Ishikawa (cell line): ENCODE data around the gene PRSS33.

ENCODE experiments used
- CEBPB ChIP-seq: IDR thresholded peaks from 2 replicates; pipeline ENCODE4 v1.6.1; 2012
- CREB1 ChIP-seq: IDR thresholded peaks from 2 replicates; pipeline ENCODE4 v1.6.1; 2012; ENCODE audit warnings: low read depth
- EGR1 ChIP-seq: IDR thresholded peaks from 2 replicates; pipeline ENCODE4 v1.6.1; 2012
- EP300 ChIP-seq: IDR thresholded peaks from 2 replicates; pipeline ENCODE4 v1.6.1; 2012; ENCODE audit warnings: borderline replicate concordance
- FOXM1 ChIP-seq: IDR thresholded peaks from 2 replicates; pipeline ENCODE4 v1.6.1; 2012; ENCODE audit warnings: low read depth, borderline replicate concordance
- NFIC ChIP-seq: IDR thresholded peaks from 2 replicates; pipeline ENCODE4 v1.6.1; 2012
- RAD21 ChIP-seq: IDR thresholded peaks from 2 replicates; pipeline ENCODE4 v1.6.1; 2012; ENCODE audit warnings: low read depth
- REST ChIP-seq: IDR thresholded peaks from 2 replicates; pipeline ENCODE4 v1.6.1; 2012; ENCODE audit warnings: low read depth, mild to moderate bottlenecking
- TAF1 ChIP-seq: IDR thresholded peaks from 2 replicates; pipeline ENCODE4 v1.6.1; 2012; ENCODE audit warnings: low read depth, mild to moderate bottlenecking
- TCF12 ChIP-seq: IDR thresholded peaks from 2 replicates; pipeline ENCODE4 v1.6.1; 2012; ENCODE audit warnings: low read depth
- TEAD4 ChIP-seq: IDR thresholded peaks from 2 replicates; pipeline ENCODE4 v1.6.1; 2012
- YY1 ChIP-seq: IDR thresholded peaks from 2 replicates; pipeline ENCODE4 v1.6.1; 2012; ENCODE audit warnings: low read depth
- ZBTB7A ChIP-seq: IDR thresholded peaks from 2 replicates; pipeline ENCODE4 v1.6.1; 2012; ENCODE audit warnings: low read depth
- TF ChIP-seq, protein P1 (sequence below): IDR thresholded peaks from 2 replicates; pipeline ENCODE4 v1.6.1; 2012
- TF ChIP-seq, protein P2 (sequence below): IDR thresholded peaks from 2 replicates; pipeline ENCODE4 v1.6.1; 2012

The PRSS33 gene

DNA sequence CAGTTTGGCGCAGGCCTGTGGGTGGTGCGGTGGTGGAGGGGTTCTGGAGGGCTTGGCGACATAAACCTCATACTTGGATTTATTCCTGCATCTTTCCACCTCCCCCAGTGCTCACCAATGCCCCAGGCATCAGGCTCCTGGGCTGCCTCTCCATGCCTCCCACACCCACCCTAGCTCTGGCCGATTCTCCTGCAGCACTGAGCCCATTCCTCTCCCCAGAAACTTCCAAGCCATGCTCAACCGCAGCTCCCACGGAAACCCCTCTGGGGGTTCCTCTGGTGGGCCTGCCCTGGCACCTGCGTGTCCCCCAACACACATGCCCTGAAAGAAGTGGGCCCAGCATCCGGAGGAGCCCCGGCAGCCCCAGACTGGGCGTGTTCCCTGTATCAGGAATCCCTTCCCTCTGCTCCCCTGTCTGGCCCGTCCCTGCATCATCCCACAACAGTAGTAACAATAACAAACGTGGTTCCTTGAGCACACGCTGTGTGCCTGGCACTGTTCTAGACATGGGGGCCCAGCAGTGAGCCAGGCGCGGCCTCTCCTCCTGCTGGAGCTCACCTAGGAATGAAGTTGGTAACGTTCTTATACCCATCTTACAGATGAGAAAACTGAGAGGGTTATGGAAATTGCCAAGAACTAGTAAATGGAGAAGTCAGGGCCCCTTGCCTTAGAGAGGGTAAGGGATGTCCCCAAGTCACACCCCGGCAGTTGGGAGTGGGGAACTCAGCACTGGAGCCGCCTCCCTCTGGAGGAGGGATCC is 32.0 kb upstream of the PRSS33 start:
- TF ChIP-seq, protein P1, sequence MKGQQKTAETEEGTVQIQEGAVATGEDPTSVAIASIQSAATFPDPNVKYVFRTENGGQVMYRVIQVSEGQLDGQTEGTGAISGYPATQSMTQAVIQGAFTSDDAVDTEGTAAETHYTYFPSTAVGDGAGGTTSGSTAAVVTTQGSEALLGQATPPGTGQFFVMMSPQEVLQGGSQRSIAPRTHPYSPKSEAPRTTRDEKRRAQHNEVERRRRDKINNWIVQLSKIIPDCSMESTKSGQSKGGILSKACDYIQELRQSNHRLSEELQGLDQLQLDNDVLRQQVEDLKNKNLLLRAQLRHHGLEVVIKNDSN = no peak
- no peak for TF ChIP-seq NFIC
- no peak for TF ChIP-seq TCF12
- no peak for TF ChIP-seq TAF1
- no peak for TF ChIP-seq YY1
- TF ChIP-seq EGR1 = no peak
- no peak for TF ChIP-seq REST
- TF ChIP-seq TEAD4 = no peak
- TF ChIP-seq EP300 = no peak
- no peak for TF ChIP-seq CREB1
- TF ChIP-seq RAD21 = no peak
- no peak for TF ChIP-seq ZBTB7A
- TF ChIP-seq FOXM1 = no peak
- TF ChIP-seq, protein P2, sequence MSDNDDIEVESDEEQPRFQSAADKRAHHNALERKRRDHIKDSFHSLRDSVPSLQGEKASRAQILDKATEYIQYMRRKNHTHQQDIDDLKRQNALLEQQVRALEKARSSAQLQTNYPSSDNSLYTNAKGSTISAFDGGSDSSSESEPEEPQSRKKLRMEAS = no peak
- no peak for TF ChIP-seq CEBPB

DNA sequence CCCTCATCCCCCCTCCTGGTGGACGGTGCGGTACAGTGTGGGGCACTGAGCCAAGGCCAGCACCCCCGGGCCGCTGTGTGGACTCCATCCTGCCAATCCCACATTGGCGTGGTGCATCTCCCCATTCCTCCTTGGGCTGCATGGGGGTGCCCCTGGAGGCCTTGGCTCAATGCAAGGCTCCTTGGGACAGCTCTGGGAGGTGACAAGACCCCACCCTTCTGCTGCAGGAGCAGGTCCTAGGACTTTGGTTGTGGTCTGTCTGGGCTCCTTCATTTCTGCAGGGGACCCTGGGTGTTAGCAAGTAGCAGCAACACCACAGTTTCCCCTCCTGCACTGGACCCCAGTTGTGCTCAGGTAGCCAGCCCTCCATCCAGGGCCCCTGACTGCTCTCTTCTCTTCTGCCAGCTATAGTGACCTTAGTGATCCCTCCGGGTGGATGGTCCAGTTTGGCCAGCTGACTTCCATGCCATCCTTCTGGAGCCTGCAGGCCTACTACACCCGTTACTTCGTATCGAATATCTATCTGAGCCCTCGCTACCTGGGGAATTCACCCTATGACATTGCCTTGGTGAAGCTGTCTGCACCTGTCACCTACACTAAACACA is 31.0 kb upstream of the PRSS33 start:
- no peak for TF ChIP-seq CEBPB
- TF ChIP-seq, protein P1 = no peak
- TF ChIP-seq CREB1 = no peak
- no peak for TF ChIP-seq ZBTB7A
- TF ChIP-seq TEAD4 = no peak
- TF ChIP-seq EGR1 = no peak
- no peak for TF ChIP-seq YY1

GRCh38 chr16:2817340-2818271 is 30.2 kb upstream of the PRSS33 start:
- 0 out of 2 replicates have a peak, but pooled peaks have one; percentile 17 for TF ChIP-seq EGR1
- TF ChIP-seq, protein P1 = no peak

DNA sequence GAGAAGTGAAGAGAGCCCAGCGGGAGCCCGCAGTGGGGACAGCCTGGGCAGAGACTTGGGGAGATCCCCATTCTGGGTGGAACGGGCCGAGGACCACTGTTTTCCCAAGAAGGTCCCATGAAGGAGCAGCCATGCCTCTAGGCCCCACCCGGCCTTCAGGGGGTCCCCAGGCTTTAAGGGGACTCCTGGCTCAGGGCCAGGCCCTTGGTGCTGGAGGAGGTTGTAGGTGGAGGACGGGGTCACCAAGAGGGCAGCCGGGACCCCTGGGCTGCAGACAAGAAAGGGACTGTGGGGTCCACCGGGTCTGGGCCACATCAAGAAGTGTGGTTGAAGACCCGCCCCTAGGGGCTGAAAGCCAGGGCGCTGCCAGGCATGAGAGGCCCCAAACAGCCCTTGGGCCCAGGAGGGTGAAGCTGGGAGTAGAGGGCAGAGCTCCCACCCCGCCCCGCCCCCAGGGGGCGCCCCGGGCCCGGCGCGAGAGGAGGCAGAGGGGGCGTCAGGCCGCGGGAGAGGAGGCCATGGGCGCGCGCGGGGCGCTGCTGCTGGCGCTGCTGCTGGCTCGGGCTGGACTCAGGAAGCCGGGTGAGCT is 29.5 kb upstream of the PRSS33 start, which contains the start of gene PRSS21:
TSS of gene PRSS21 (plus strand) at position 487 of the 589 bp plus-strand sequence. CDS start at position 519, 32 bp downstream.
- TF ChIP-seq EGR1 (no peak), REST (no peak), TAF1 (no peak), YY1 (no peak), EP300 (no peak), ZBTB7A (no peak), CEBPB (no peak), NFIC (no peak)

DNA sequence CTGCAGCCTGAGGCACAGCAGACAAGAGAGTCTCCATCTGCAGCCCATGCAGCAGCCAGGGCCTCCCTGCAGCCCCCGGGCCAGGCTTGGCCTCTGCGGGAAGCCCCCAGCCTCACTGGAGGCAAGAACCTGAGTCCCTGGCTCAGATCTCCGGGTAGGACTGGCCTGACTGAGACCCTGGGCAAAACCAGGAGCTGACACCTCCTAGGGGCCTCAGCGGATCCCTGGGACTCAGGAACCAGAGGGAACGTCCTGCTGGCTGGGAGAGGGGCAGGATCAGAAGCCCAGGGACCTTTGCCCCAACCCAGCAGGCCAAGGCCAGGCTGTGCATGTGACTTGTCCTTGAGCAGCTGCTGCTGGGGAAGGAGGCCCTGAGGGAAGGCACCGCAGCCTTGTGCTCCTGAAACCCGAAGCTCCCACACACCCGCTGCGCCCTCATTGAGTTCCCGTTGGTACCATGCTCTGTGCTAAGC is 28.0 kb upstream of the PRSS33 start:
- TF ChIP-seq EGR1 (no peak), CREB1 (no peak), CEBPB (no peak), ZBTB7A (no peak), NFIC (no peak)
